HG02588 (cell line): Measurements from ENCODE around the gene ECT2.
"Not testable (repeated sequence)": the region's sequence is repeated elsewhere in the genome, so short reads cannot be mapped to it uniquely, and the experiment has no call there.

Experiments
- ATAC-seq: cut with Tn5 transposase; IDR thresholded peaks from one replicate; pipeline ENCODE4 v1.9.1; 2021; ENCODE audit warnings: mild to moderate bottlenecking, moderate library complexity; ENCODE audit not compliant: unreplicated experiment

ECT2 gene

DNA sequence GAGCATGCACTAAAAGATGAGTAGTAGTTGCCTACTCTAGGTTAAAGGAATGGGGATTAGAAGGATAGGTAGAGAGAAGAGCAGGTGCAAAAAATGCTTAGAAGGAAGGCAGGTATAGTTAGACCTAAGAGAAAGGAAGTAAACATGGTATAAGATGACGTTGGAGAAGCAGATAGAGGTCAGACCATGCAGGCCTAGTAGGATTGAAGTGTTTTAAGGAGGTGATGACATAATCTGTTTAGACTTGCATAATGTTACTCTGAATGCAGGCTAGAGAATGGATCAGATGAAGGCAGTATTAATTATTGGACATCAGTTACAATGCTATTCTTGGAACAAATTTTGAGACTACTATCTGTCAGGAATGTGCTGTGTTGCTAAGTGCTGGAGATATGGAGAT lies 11.1 kb upstream of the ECT2 start:
- no peak for ATAC-seq

DNA sequence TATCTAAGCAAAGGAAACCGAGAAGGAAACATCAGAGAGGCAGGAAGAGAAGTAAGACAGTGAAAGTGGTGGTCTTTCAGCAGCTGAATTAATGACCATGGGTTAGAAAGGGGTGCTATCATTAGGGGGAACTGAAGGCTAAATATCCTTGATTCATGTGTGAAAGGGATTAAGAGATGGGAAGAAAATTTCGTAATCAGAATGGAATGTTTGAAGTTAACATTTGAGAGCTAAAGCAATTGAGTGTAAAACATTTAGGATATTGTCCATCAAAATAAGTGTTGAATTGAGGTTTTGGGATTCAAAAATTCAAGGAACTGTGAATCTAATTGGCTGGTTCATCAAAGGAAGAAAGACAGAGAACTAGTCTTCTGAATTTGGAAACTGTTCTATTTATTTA lies 4.1 kb upstream of the ECT2 start:
- ATAC-seq, result no peak

DNA sequence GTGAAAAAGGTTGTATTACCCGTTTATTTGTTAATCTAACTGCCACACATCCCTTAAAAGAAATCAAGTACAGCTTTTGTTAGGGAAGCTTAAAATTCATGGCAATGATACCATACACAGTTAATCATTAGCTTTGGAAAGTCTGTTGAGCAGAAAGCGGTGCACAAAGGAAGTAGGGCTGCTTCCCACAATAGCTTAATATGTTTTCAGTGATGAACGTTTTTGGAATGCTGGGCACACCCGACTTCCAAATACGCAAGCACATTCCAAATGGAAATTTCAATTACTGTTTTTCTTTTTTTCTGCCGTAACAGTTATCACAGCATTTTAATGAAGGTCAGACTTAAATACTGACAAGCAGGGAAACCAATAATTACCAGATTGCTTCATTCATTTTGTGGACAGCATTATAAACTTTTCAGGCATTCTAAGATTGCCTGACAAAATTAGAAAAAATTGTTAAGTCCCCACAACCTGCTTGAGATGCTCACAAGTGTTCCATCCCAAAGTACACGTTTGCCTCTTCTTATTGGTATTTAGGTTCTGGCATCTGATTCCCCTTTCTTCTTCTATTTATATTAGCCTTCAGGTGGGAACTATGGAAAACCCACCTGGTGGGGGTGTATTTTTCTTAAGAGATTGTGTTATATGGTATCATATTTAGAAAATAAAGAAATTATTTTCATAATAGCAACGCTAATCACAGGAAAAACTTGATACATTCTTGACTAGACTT lies 1.1 kb upstream of the ECT2 start:
- ATAC-seq, result no peak

DNA sequence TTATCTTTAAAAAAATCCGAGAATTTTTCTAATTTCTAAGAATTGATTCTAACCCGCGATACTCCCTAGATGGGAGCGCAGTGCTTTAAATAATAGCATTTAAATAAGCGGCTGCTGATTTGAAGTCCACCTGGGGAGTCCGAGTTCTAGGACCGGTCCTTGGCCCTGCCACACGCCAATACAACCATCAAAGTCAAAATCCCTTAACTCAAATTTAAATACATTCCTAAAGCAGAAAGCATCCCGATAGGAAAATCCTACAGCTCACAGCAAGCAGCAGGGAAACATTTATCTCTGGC lies 508 bp upstream of the ECT2 start:
- no peak for ATAC-seq

DNA sequence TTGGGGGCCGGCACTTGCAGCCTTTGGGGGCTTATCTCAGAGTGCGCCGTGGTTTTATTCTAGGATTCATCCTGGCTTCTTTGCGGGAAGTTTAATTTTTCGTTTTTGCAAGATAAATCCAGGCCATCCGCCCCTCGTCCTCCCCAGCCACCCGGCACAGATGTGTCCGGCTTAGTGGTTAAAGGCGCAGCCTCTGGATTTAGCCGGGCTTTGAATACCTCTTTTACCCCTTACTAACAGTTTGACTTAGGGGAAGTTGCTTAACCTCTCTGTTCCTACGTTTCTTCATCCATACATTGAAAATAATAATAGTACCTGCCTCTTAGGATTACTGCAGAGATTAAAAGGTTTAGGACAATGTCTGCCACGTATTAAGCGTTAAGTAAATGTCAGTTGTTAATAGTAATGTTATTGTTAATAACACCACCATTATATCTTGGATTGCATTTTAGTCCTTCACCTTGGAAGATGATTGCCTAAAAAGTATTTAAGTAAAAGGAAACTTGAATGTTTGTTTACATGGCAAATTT lies 714 bp downstream of the ECT2 start:
- no peak for ATAC-seq

DNA sequence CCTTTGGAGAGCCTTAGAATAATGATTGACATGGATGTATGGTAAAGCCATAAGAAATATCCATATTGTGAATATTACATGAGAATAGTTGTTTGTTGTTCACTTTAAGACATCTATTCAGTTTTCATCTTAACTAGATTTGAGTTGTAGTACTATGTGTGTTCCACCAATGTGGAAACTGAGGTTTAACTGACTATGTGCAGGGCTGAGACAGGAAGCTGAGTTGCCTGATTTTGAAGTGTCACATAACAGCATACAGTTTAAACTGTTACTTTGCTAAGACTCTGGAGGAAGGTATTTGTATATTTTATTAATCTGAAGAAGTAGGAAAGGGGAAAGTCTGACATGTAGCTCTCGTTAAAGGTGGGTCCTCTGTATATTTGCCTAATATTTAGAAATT lies 2.1 kb downstream of the ECT2 start:
- ATAC-seq, result no peak

DNA sequence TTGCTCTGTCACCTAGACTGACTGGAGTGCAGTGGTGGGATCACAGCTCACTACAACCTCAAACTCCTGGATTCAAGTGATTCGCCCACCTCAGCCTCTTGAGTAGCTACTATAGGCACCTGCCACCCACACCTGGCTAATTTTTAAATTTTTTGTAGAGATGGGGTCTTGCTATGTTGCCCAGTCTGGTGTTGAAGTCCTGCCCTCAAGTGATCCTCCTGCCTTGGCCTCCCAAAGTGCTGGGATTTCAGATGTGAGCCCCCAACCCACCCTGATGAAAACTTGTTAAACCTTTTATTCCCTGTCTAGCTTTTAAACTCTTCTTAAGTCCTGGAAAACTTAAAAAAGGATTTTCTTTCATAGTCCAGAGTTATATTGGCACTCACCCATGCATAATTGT lies 2.6 kb downstream of the ECT2 start:
- ATAC-seq, result no peak

DNA sequence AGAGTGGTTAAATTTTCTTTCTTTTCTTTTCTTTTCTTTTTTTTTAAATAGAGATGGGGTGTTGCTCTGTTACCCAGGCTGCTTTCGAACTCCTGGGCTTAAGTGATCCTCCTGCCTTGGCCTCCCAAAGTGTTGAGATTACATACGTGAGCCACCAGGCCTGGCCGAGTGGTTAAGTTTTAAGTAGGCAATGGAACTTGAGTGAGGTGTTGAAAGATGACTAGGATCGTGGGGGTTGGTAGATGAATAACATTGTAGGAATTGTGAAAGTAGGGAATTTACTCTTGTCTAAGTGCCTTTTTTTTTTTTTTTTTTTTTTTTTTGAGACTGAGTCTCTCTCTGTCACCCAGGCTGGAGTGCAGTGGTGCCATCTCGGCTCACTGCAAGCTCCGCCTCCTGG lies 9.9 kb downstream of the ECT2 start:
- ATAC-seq, result not testable (repeated sequence)

DNA sequence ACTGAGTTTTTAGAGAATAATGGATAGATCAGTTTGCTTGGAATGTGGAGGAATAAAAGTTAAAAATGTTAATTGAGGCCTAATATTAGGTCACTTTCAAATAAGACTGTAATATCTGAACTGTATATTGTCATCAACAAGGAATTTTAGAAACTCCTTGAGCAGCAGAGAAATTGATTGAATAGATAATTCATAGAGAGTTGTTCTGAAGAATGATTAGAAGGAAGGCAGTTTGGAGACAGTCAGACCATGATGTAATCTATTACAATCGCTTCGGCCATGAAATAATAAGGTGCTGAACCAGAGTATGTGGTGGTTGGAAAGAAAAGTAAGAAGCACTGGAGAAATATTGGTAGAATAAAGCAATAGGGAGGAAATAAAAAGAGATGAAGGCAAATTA lies 15.7 kb downstream of the ECT2 start:
- no peak for ATAC-seq

DNA sequence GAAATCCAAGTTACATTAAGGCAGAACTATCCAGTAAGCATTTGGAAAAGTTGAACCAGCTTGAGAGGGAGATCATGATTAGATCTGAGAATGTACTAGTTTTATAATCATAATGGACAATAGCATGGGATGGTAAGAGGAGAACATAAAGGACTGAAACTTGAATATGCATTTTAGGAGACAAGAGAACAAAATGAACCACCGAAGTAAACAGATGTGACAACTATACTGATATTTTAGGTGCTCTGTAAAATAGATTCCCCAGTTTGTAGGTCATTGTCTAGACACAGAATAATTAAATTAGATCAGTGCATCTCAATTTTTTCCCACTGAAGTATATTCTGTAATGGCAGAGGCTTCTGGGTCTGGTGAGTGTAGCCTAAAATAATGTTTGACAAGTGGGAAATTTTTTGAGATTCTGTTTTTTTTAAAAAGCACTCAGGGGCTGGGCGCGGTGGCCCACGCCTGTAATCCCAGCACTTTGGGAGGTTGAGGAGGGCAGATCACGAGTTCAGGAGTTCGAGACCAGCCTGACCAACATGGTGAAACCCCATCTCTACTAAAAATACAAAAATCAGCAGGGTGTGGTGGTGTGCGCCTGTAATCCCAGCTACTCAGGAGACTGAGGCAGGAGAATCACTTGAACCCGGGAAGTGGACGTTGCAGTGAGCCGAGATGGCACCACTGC lies 16.3 kb downstream of the ECT2 start:
- ATAC-seq, result no peak

DNA sequence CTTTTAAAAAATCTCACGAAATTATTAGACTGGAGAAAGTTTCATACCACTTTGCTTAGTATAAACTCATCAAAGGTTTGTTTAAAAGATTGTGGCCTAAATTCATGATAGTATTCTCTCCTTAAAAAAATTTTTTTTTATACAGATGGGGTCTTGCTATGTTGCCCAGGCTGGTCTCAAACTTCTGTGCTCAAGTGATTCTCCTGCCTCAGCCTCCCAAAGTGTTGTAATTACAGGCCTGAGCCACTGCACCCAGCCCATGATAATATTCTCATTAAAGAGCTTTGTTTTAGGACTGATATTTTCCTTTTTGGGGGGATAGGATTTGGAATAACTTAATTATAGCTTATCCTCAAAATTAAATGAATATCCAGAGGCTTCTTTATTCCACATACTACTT lies 19.9 kb downstream of the ECT2 start:
- no peak for ATAC-seq

DNA sequence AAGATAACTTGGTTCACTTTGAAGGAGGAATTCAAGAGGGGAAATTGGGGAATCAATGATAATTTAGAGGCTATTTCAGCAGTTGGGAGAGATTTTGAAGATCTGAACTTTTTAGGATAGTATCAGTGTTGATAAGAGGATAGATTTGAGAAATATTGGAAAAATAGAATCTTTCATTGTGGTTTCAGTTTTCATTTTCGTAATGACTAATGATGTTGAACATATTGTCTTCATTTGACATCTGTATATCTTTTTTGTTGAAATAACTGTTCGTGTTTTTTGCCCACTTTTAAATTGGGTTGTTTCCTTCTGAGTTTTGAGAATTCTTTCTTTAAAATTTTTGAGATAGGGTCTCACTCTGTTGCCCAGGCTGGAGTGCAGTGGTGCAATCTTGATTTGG lies 21.1 kb downstream of the ECT2 start:
- no peak for ATAC-seq

DNA sequence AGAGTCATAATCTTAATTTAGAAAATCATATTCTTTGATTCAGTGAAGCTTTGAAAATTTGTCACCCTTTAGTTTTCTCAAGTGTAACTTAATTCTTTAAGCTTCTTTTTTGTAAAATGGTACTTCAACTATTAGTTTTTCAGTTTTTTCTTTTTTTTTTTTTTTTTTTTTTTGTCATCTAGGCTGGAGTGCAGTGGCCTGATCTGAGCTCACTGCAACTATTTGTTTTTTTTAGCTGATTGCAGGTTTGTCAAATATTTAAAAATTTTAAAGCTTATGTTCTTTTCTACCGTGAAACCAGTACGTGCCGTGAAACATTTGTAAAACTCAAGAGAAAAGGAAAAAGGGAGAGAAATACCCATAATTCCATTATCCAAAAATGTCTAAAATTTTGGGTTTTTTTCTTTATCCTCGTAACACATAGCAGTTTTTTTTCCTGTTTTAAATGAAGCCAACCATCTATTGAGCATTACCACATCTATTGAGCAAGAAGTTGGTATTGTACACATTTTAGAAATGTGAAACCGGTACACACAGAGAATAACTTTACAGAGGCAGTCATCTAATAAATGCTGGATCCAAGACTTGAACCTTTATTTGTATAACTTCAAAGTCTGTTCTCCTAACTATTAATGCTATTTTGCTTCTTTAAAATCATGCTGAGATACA lies 25.7 kb downstream of the ECT2 start:
- ATAC-seq, result no peak

DNA sequence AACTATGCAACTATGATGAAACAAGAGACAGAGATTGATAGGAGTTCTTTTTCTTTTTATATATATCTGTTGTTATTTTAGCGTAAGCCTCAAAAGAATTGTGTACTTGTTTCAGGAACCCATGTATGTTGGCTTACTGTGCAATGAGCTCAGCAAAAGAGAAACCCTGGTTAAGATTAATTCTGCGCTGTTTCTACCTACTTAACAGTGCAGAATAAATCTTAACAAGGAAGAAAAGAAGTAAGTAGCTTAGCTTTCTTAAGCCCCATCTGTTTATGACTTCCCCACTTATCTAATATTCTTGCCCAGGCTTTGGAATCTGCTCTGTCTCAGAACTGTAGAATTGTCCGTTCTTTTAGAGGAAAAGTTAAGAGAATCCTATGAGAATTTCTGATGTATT lies 27.4 kb downstream of the ECT2 start:
- ATAC-seq, result no peak

DNA sequence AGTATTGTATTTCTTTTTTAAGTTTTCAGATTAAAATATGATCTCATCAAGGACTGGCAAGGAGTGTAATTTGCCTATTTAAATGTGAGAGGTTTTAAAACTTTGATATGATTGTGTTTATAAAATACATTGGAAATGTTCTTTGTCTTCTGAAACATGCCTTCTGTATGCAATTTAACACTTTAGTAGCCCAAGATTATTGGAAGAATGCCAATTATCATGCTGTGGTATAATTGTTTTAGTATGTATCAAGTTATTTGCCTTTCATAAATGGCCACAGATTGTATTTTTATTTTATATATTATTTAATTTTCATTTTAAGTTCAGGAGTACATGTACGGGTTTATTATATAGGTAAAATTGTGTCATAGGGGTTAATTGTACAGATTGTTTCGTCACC lies 31.7 kb downstream of the ECT2 start:
- no peak for ATAC-seq

DNA sequence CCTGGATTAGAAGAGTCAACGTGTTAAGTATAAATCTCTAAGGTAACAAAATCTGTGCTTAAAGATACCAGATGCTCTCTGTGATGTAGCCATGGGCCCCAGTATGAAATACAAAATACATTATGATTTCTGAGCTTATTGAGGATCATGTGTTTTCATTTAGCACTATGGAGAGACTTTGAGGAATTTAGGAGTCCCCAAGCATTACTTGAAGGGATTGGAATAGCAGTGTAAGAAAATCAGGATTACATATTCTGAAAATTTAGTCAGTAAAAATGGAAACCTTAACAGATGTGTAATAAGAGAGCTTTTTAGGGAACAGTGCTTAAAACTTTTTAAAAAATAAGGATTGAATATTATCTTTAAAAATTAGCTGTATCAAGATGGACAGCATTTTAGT lies 35.5 kb downstream of the ECT2 start:
- ATAC-seq, result no peak

DNA sequence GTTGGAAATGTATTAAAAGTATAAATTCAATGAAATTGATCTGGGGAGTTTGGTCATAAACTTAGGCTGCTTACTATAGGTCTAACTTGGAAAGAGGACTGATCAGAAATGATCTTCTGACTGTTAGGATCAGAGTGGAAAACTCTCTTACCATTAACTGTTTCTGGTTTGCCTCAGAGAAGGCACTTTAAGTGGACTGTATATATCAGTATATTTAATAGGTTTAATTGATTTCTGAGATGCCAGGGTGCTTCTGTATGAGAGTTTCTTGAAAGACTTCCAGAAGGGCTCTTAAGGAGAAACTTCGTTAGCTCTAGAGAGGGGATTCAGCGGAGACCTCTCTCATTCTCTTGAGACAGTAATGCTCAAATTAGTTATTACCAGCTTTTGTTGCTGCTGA lies 36.5 kb downstream of the ECT2 start:
- ATAC-seq, result no peak

DNA sequence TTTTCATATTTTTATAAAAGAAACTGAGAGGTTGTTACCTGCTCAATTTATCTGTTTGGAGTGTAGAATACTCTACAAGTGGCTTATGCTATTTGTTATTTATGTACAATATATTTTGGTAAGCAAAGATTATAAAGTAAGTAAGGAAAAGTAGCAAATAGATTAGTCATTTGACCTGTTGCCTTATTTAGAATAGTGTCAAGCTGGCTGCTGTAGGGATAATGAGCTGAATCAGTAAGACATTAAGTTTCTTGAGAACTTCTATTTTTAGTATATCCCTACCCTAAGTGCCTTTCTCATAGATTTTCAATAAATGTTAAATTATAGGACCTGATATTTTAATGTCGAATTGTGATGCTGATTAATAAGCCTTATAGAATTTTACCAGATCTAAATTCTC lies 37.2 kb downstream of the ECT2 start:
- no peak for ATAC-seq

DNA sequence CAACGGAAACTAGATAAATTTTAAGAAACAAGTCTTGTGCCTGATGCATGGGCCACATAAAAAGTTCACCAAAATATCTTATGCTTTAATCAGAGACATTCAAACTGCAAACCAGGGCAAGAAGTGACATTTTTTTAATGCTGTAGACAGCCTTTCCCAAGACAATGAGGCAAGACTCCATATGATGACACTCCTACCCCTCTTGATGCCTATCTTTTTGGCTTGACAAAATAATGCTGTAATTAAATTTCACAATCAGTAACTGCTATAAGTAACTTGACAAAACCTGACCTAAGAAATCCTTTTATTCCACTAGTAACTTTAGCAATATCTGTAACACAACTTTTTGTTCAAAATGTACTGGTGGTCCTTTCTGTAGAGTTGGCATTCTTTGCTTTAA lies 48.7 kb downstream of the ECT2 start:
- ATAC-seq, result no peak

DNA sequence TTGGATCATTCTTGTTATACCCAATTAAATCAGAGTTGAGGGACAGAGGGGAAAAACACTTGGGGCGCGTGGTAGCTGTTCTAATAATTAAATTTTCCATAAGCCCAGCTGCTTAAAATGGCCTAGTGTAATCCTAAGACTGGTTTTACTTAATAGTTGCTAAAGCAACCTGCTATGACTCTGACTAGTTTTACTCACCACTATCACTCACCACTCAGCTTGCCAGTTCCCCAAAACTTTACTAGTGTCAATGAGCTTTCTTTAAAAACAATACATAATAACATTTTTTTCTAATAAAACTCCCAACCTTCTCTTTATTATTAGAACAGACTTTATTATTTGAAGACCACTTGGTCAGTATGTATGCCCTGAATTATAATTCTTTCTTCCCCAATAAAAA lies 49.6 kb downstream of the ECT2 start:
- ATAC-seq, result no peak

DNA sequence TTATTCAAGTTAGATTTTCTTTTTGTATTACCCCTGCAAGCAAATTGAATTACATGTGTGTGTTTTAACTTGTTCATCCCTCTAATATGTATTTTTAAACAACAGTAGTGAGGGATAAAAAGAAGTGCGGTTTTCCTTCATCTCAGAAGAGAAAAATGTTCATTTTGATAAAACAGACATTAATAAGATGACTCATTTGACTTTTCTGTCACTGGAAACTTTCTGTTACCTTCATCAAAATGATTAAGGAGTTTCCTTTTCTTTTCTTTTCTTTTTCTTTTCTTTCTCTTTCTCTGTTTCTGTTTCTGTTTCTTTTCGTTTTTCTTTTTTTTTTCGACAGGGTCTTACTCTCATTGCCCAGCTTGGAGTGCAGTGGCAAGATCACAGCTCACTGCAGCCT lies 53.0 kb downstream of the ECT2 start:
- no peak for ATAC-seq

DNA sequence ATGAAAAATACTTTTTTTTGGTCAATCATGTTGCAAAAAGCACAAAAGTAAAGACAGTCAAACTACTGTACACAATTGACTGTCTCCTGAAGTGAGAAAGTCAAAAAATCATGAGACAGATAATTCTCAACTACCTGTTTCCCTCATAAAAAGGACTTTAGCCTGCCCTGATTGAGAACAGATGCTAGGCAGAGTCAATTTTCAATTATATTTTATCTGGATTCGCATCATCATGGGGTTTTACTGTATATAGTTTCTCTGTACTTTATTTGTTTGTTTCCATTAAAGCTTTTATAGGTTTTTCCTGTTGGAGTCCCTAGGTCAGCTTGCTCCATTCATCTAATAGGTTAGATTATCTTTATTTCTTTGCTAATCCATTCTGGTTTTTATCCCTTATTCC lies 53.8 kb downstream of the ECT2 start:
- no peak for ATAC-seq
